Small intestine (tissue), 4 donors: ENCODE results near the gene RAB39B. TPM values are rescaled to one million over a fixed set of nuclear protein-coding genes. Genes with fewer than 3 reads are reported as not detected.

Experiments used
- polyA plus RNA-seq, 4 donors: library from polyadenylated mRNA; stranded (reverse) in 3 of 4; unstranded in 1 of 4; fragments of 200-250 nt in 3 of 4; fragments of 120-200 nt in 1 of 4; gene quantifications; one replicate each; pipeline versions ENCODE4 v1.2.1 to v1.2.3, GENCODE V29; 2013
- donor health status: healthy with polysubstance abuse.
- donor health status: Bipolar disorder and iron deficiency.
- donor health status: healthy.

RAB39B gene
- polyA plus RNA-seq, 4 donors, result 0.27 to 0.91 (median 0.50) TPM; not detected in 1

Other genes starting within 250 kb of the RAB39B start
- 1 to 10 TPM in 3 of 4 donors, under 1 TPM in 1; 0.89 to 4.8 (median 1.7) TPM for gene F8, start 241.8 kb downstream of the RAB39B start, polyA plus RNA-seq
- 100 to 1,000 TPM in 1 of 4 donors, 10 to 100 TPM in 3; 77.9 to 129 (median 97.0) TPM for gene FUNDC2, start 237.6 kb downstream of the RAB39B start, polyA plus RNA-seq
- 10 to 100 TPM in 3 of 4 donors, 1 to 10 TPM in 1; 9.3 to 17.3 (median 12.9) TPM for gene CMC4, start 193.4 kb downstream of the RAB39B start, polyA plus RNA-seq
- gene MTCP1, start 193.4 kb downstream of the RAB39B start, polyA plus RNA-seq, result 10 to 100 TPM; 12.2 to 42.3 (median 15.0) TPM
- gene BRCC3, start 193.0 kb downstream of the RAB39B start, polyA plus RNA-seq, result 10 to 100 TPM; 14.3 to 29.8 (median 24.1) TPM
- gene VBP1, start 48.0 kb downstream of the RAB39B start, polyA plus RNA-seq, result 10 to 100 TPM; 35.1 to 39.1 (median 38.4) TPM
- 1 to 10 TPM in 3 of 4 donors, under 1 TPM in 1; 0.89 to 9.9 (median 5.8) TPM for gene CLIC2, start 70.1 kb upstream of the RAB39B start, polyA plus RNA-seq
- gene F8A2, start 117.6 kb upstream of the RAB39B start, polyA plus RNA-seq, result not detected
- gene F8A3, start 194.1 kb upstream of the RAB39B start, polyA plus RNA-seq, result 1 to 10 TPM in 3 of 4 donors, not detected in 1; 3.4 to 3.9 (median 3.8) TPM